ENCODE results near the gene KCNK4.
A peak's percentile ranks its signal among the peaks of the same experiment; 100 is the strongest.

Gene KCNK4

GRCh38 chr11:64278576-64279190 lies 12.4 kb upstream of the KCNK4 start:
- ChIA-PET CTCF (interaction anchor here (1.4 to 5.0 kb wide), 3 partner anchors 22 to 28 kb away, joined by 4 to 20 read pairs (median 4); partner anchors contain the start of gene PLCB3), POLR2A (no interaction called here)
- TF ChIP-seq CTCF (IDR thresholded peaks at IDR 0.05; ENCODE audit: insufficient read depth, low read length, missing control alignments), result no peak
- no peak overlapping the region for H3K4me3 ChIP-seq (ENCODE audit: low read depth, low read length)
- DNase-seq (ENCODE audit: low read depth, low spot score), result no peak

- POLR2A ChIA-PET, result interaction anchor here (0.7 to 2.2 kb wide), 2 partner anchors 12 to 37 kb away, joined by 3 to 8 read pairs; no protein-coding TSS in a partner anchor
- CTCF ChIA-PET, result interaction anchor here (1.2 to 10.7 kb wide), 6 partner anchors 8 to 73 kb away, joined by 3 to 166 read pairs (median 18); partner anchors contain the start of genes CATSPERZ and ESRRA
- TF ChIP-seq CTCF (IDR thresholded peaks at IDR 0.05; ENCODE audit: insufficient read depth, low read length, missing control alignments), result no peak
- no peak overlapping the region for H3K4me3 ChIP-seq (ENCODE audit: low read depth, low read length)
- DNase-seq (ENCODE audit: low read depth, low spot score), result no peak
These were observed 8.9 kb upstream of the KCNK4 start for GRCh38 chr11:64281957-64282770.

- POLR2A ChIA-PET, result interaction anchor here (0.7 to 2.2 kb wide), 4 partner anchors 11 to 37 kb away, joined by 3 to 8 read pairs (median 3); partner anchors contain the start of gene ESRRA
- TF ChIP-seq CTCF (IDR thresholded peaks at IDR 0.05; ENCODE audit: insufficient read depth, low read length, missing control alignments), result no peak
- peak overlapping the region; percentile 73; the same call in 1 of the 2 replicates for H3K4me3 ChIP-seq (ENCODE audit: low read depth, low read length)
- no peak for DNase-seq (ENCODE audit: low read depth, low spot score)
- CTCF ChIA-PET, result interaction anchor here (0.9 to 10.7 kb wide), 8 partner anchors 9 to 405 kb away, joined by 3 to 166 read pairs (median 8); partner anchors contain the start of genes CATSPERZ and ESRRA
These were observed 8.0 kb upstream of the KCNK4 start for GRCh38 chr11:64283092-64283491.

GRCh38 chr11:64284048-64284961 lies 6.8 kb upstream of the KCNK4 start, which contains the start of gene BAD:
BAD (minus strand) TSS chr11:64284665; CDS start chr11:64284368, 297 bp downstream.
- H3K4me3 ChIP-seq (ENCODE audit: low read depth, low read length), result peak within 1 kb of the TSS; percentile 73
- CTCF ChIA-PET, result interaction anchor here (0.9 to 10.7 kb wide), 8 partner anchors 10 to 404 kb away, joined by 3 to 166 read pairs (median 8); partner anchors contain the start of genes CATSPERZ and ESRRA
- DNase-seq (ENCODE audit: low read depth, low spot score), result no peak
- TF ChIP-seq CTCF (IDR thresholded peaks at IDR 0.05; ENCODE audit: insufficient read depth, low read length, missing control alignments), result no peak
- POLR2A ChIA-PET, result interaction anchor here (0.9 to 2.2 kb wide), 5 partner anchors 12 to 16 kb away, joined by 3 to 9 read pairs (median 7); no protein-coding TSS in a partner anchor

GRCh38 chr11:64284962-64285884 lies 5.9 kb upstream of the KCNK4 start, which contains the start of gene GPR137:
GPR137 (plus strand) TSS chr11:64285848; CDS start chr11:64286525, 677 bp downstream.
- ChIA-PET CTCF (interaction anchor here (1.1 to 10.7 kb wide), 4 partner anchors 14 to 70 kb away, joined by 4 to 166 read pairs (median 26); partner anchors contain the start of genes CATSPERZ and ESRRA), POLR2A (interaction anchor here (0.9 to 1.7 kb wide), 4 partner anchors 13 to 33 kb away, joined by 3 to 9 read pairs (median 6); partner anchors contain the start of gene PRDX5)
- TF ChIP-seq CTCF (IDR thresholded peaks at IDR 0.05; ENCODE audit: insufficient read depth, low read length, missing control alignments), result no peak
- H3K4me3 ChIP-seq (ENCODE audit: low read depth, low read length), result peak within 1 kb of the TSS; percentile 73
- DNase-seq (ENCODE audit: low read depth, low spot score), result no peak
